SK-N-SH (cell line): ENCODE measurements around the gene FABP2. TPM values are rescaled to one million over a fixed set of nuclear protein-coding genes. Genes with fewer than 3 reads are reported as not detected.

ENCODE experiments used
- CTCF ChIA-PET: fragments of 300-600, 350-600 bp; formaldehyde crosslinking; extraction: SDS; loops from one replicate; lab custom pipeline; 2021; lab: Yijun Ruan, JAX
- POLR2A ChIA-PET: fragments of 350-600 bp; sonication (Branson Sonifier 250); formaldehyde crosslinking; extraction: SDS; loops from one replicate; lab custom pipeline; 2020; ENCODE audit warnings: antibody characterized with exemption, inconsistent platforms; lab: Yijun Ruan, JAX
- DNase-seq: peaks from one replicate; pipeline ENCODE4 v3.0.0; 2012
- H2AFZ ChIP-seq: fragments of 200-600 bp; sonication (generic); 2 replicates; pipeline ENCODE4 v1.8.1; 2016; ENCODE audit warnings: antibody characterized with exemption, mild to moderate bottlenecking, low read depth
- H3F3A ChIP-seq: fragments of 200-600 bp; sonication (generic); replicated peaks from 2 replicates; pipeline ENCODE3; 2016; ENCODE audit warnings: antibody characterized with exemption, mild to moderate bottlenecking; ENCODE audit not compliant: insufficient read depth
- H3K27ac ChIP-seq, 2 experiments: fragments of 200-500 bp in 1 of 2; fragments of 200-600 bp in 1 of 2; sonication (Bioruptor generic) in 1 of 2; sonication (generic), shearing (Covaris generic) in 1 of 2; 2 replicates each; pipeline versions ENCODE4 v1.5.1 to v1.6.1; 2014 to 2016; ENCODE audit warnings: low read depth in 2 of 2, inconsistent platforms in 1 of 2, low read length in 1 of 2, mild to moderate bottlenecking in 1 of 2, mixed read lengths in 1 of 2
- H3K27me3 ChIP-seq: fragments of 200-600 bp; sonication (generic), shearing (Covaris generic); 2 replicates; pipeline ENCODE4 v1.6.1; 2016; ENCODE audit warnings: mixed run types; ENCODE audit not compliant: insufficient read depth
- H3K36me3 ChIP-seq, 2 experiments: fragments of 200-500 bp in 1 of 2; fragments of 200-600 bp in 1 of 2; sonication (Bioruptor generic) in 1 of 2; sonication (generic) in 1 of 2; replicated peaks in 1 of 2; 2 replicates each; pipeline versions ENCODE3 to v1.5.1; 2014 to 2016; ENCODE audit warnings: low read length in 1 of 2, mild to moderate bottlenecking in 1 of 2; ENCODE audit not compliant: insufficient read depth in 2 of 2, control insufficient read depth in 1 of 2
- H3K4me1 ChIP-seq, 2 experiments: fragments of 200-500 bp in 1 of 2; fragments of 200-600 bp in 1 of 2; sonication (Bioruptor generic) in 1 of 2; sonication (generic), shearing (Covaris generic) in 1 of 2; 2 replicates each; pipeline versions ENCODE4 v1.5.1 to v1.6.1; 2014 to 2016; ENCODE audit warnings: low read depth in 1 of 2, low read length in 1 of 2, mixed run types in 1 of 2; ENCODE audit not compliant: insufficient read depth in 2 of 2, control insufficient read depth in 1 of 2
- H3K4me2 ChIP-seq: fragments of 200-600 bp; sonication (generic), shearing (Covaris generic); 2 replicates; pipeline ENCODE4 v1.6.1; 2017; ENCODE audit warnings: mixed run types
- H3K4me3 ChIP-seq, 2 experiments: fragments of 200-500 bp in 1 of 2; fragments of 200-600 bp in 1 of 2; sonication (Bioruptor generic) in 1 of 2; sonication (generic), shearing (Covaris generic) in 1 of 2; 2 replicates each; pipeline versions ENCODE4 v1.5.1 to v1.8.1; 2014 to 2016; ENCODE audit warnings: low read depth in 2 of 2, inconsistent platforms in 1 of 2, low read length in 1 of 2, mild to moderate bottlenecking in 1 of 2, mixed read lengths in 1 of 2, moderate library complexity in 1 of 2
- H3K79me2 ChIP-seq: fragments of 200-600 bp; sonication (generic); 2 replicates; pipeline ENCODE4 v1.8.1; 2017; ENCODE audit warnings: mild to moderate bottlenecking; ENCODE audit not compliant: insufficient read depth
- H3K9ac ChIP-seq: fragments of 200-600 bp; sonication (generic); 2 replicates; pipeline ENCODE4 v1.6.1; 2017; ENCODE audit warnings: mixed run types
- H3K9me2 ChIP-seq: fragments of 200-600 bp; sonication (generic); 2 replicates; pipeline ENCODE4 v1.6.1; 2017; ENCODE audit warnings: mixed run types
- H3K9me3 ChIP-seq: fragments of 200-600 bp; sonication (generic); 2 replicates; pipeline ENCODE4 v1.6.1; 2017; ENCODE audit warnings: mixed run types, mild to moderate bottlenecking, moderate library complexity
- H4K20me1 ChIP-seq: fragments of 200-600 bp; sonication (generic); 2 replicates; pipeline ENCODE4 v1.6.1; 2017; ENCODE audit warnings: mild to moderate bottlenecking, mixed run types; ENCODE audit not compliant: insufficient read depth
- CHD2 ChIP-seq: fragments of 150-350 bp; IDR thresholded peaks from 2 replicates; pipeline ENCODE4 v1.6.1; 2018; ENCODE audit warnings: low read length; ENCODE audit not compliant: partially characterized antibody
- EP300 ChIP-seq, 2 experiments: IDR thresholded peaks; 2 replicates each; pipeline versions ENCODE4 v1.4.0 to v1.6.1; 2012; ENCODE audit warnings: borderline replicate concordance in 1 of 2, low read depth in 1 of 2, low read length in 1 of 2
- FOXJ3 ChIP-seq: sonication (generic); formaldehyde crosslinking; IDR thresholded peaks from 2 replicates; pipeline ENCODE4 v1.5.1; 2020; ENCODE audit warnings: mild to moderate bottlenecking, missing genetic modification reagents
- MXI1 ChIP-seq: IDR thresholded peaks from 2 replicates; pipeline ENCODE4 v1.6.1; 2012; ENCODE audit warnings: mild to moderate bottlenecking, low read depth, low read length, improper control_type of control experiment
- NRF1 ChIP-seq: IDR thresholded peaks from 2 replicates; pipeline ENCODE4 v1.6.1; 2012; ENCODE audit warnings: low read depth, mild to moderate bottlenecking, low read length
- PBX3 ChIP-seq: IDR thresholded peaks from 2 replicates; pipeline ENCODE4; 2012
- POLR2AphosphoS5 ChIP-seq: IDR thresholded peaks from 2 replicates; pipeline ENCODE4 v1.6.1; 2012; ENCODE audit warnings: low read depth, low read length
- RAD21 ChIP-seq: IDR thresholded peaks from 2 replicates; pipeline ENCODE4 v1.6.1; 2012; ENCODE audit warnings: mild to moderate bottlenecking, low read length
- RCOR1 ChIP-seq: fragments of 150-350 bp; IDR thresholded peaks from 2 replicates; pipeline ENCODE4 v1.6.1; 2017; ENCODE audit warnings: antibody characterized with exemption, low read length
- SIN3A ChIP-seq: IDR thresholded peaks from 2 replicates; pipeline ENCODE4 v1.6.1; 2012; ENCODE audit warnings: low read depth, mild to moderate bottlenecking, low read length, moderate library complexity, borderline replicate concordance
- SMC3 ChIP-seq: IDR thresholded peaks from 2 replicates; pipeline ENCODE4 v1.6.1; 2012; ENCODE audit warnings: low read depth, low read length, improper control_type of control experiment
- TCF12 ChIP-seq: IDR thresholded peaks from 2 replicates; pipeline ENCODE4 v1.4.0; 2012
- USF2 ChIP-seq: fragments of 150-350 bp; IDR thresholded peaks from 2 replicates; pipeline ENCODE4 v1.6.1; 2017; ENCODE audit warnings: antibody characterized with exemption, low read length, low read depth, borderline replicate concordance
- ZBTB33 ChIP-seq: IDR thresholded peaks from 2 replicates; pipeline ENCODE4 v1.4.0; 2012; ENCODE audit warnings: low read depth, borderline replicate concordance
- polyA plus RNA-seq, 3 experiments: library from polyadenylated mRNA; depleted of rRNA; stranded (reverse); fragments of >200 nt; gene quantifications; 2 replicates each; pipeline ENCODE4 v1.2.3, GENCODE V29; 2012
- TF ChIP-seq, protein P1 (sequence below): IDR thresholded peaks from 2 replicates; pipeline ENCODE4 v1.6.1; 2012; ENCODE audit warnings: mild to moderate bottlenecking, low read depth, low read length, moderate library complexity
- TF ChIP-seq, protein P2 (sequence below): fragments of 200-600 bp; sonication (generic); IDR thresholded peaks from 2 replicates; pipeline ENCODE4 v1.6.1; 2017; ENCODE audit warnings: antibody characterized with exemption, mild to moderate bottlenecking, moderate library complexity
- TF ChIP-seq, protein P3 (sequence below): IDR thresholded peaks from 2 replicates; pipeline ENCODE4 v1.4.0; 2012; ENCODE audit warnings: low read depth, borderline replicate concordance

Gene FABP2
- polyA plus RNA-seq, 1 of the 3 experiments (the other 2 are of a cell fraction): not detected

GRCh38 chr4:119307606-119308005 is 14.3 kb downstream of the FABP2 start:
- Histone ChIP-seq H3K4me1 (no peaks in the 10 kb centered on the region), H3K36me3 (no peaks in the 10 kb centered on the region), H2AFZ (no peak overlapping the region), H3K9me3 (no peaks in the 10 kb centered on the region), H3K4me3 (no peak overlapping the region)
- TF ChIP-seq CHD2 (no peak), SIN3A (no peak), TCF12 (no peak), FOXJ3 (CRISPR knock-in tag) (no peak)
- TF ChIP-seq, all 33 proteins: peak for 0
- no peak overlapping the region for H3K27ac ChIP-seq
- ChIA-PET CTCF (interaction anchor here (0.6 kb wide), 1 partner anchor 21 kb away, joined by 4 read pairs; no protein-coding TSS in a partner anchor), POLR2A (no interaction called here)
- H3K27me3 ChIP-seq: no peaks in the 10 kb centered on the region
- no peaks in the 10 kb centered on the region for H4K20me1 ChIP-seq
- no peaks in the 10 kb centered on the region for H3K79me2 ChIP-seq
- no peaks in the 10 kb centered on the region for H3F3A ChIP-seq
- no peak for DNase-seq
- H3K4me2 ChIP-seq: no peak overlapping the region
- H3K9ac ChIP-seq: no peak overlapping the region
- no peaks in the 10 kb centered on the region for H3K9me2 ChIP-seq

- no peak overlapping the region for H3K9ac ChIP-seq
- ChIA-PET POLR2A (no interaction called here), CTCF (interaction anchor here (0.6 kb wide), 1 partner anchor 853 kb away, joined by 3 read pairs; no protein-coding TSS in a partner anchor)
- peaks cover 0 to 4% of the 10 kb centered on the region in 2 experiments; a peak in 2 of 4 replicates for H3K4me1 ChIP-seq
- no peaks in the 10 kb centered on the region for H3F3A ChIP-seq
- no peaks in the 10 kb centered on the region for H3K27me3 ChIP-seq
- no peak overlapping the region for H3K4me2 ChIP-seq
- no peaks in the 10 kb centered on the region for H4K20me1 ChIP-seq
- H3K27ac ChIP-seq: no peak overlapping the region
- no peaks in the 10 kb centered on the region for H3K9me2 ChIP-seq
- no peak overlapping the region for H3K4me3 ChIP-seq
- no peaks in the 10 kb centered on the region for H3K36me3 ChIP-seq
- no peak for DNase-seq
- no peaks in the 10 kb centered on the region for H3K9me3 ChIP-seq
- H3K79me2 ChIP-seq: peaks cover 6% of the 10 kb centered on the region
- H2AFZ ChIP-seq: no peak overlapping the region
- TF ChIP-seq RAD21 (no peak), MXI1 (no peak), TCF12 (no peak), PBX3 (no peak), POLR2AphosphoS5 (no peak), ZBTB33 (no peak), SMC3 (no peak), RCOR1 (no peak), USF2 (no peak), EP300 (IDR thresholded peaks at IDR 0.05; ENCODE audit: borderline replicate concordance in 1 of 2, low read depth in 1 of 2, low read length in 1 of 2) (no peak), NRF1 (no peak), CHD2 (no peak), SIN3A (no peak)
- TF ChIP-seq, protein P1, sequence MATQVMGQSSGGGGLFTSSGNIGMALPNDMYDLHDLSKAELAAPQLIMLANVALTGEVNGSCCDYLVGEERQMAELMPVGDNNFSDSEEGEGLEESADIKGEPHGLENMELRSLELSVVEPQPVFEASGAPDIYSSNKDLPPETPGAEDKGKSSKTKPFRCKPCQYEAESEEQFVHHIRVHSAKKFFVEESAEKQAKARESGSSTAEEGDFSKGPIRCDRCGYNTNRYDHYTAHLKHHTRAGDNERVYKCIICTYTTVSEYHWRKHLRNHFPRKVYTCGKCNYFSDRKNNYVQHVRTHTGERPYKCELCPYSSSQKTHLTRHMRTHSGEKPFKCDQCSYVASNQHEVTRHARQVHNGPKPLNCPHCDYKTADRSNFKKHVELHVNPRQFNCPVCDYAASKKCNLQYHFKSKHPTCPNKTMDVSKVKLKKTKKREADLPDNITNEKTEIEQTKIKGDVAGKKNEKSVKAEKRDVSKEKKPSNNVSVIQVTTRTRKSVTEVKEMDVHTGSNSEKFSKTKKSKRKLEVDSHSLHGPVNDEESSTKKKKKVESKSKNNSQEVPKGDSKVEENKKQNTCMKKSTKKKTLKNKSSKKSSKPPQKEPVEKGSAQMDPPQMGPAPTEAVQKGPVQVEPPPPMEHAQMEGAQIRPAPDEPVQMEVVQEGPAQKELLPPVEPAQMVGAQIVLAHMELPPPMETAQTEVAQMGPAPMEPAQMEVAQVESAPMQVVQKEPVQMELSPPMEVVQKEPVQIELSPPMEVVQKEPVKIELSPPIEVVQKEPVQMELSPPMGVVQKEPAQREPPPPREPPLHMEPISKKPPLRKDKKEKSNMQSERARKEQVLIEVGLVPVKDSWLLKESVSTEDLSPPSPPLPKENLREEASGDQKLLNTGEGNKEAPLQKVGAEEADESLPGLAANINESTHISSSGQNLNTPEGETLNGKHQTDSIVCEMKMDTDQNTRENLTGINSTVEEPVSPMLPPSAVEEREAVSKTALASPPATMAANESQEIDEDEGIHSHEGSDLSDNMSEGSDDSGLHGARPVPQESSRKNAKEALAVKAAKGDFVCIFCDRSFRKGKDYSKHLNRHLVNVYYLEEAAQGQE: no peak
- TF ChIP-seq, protein P2, sequence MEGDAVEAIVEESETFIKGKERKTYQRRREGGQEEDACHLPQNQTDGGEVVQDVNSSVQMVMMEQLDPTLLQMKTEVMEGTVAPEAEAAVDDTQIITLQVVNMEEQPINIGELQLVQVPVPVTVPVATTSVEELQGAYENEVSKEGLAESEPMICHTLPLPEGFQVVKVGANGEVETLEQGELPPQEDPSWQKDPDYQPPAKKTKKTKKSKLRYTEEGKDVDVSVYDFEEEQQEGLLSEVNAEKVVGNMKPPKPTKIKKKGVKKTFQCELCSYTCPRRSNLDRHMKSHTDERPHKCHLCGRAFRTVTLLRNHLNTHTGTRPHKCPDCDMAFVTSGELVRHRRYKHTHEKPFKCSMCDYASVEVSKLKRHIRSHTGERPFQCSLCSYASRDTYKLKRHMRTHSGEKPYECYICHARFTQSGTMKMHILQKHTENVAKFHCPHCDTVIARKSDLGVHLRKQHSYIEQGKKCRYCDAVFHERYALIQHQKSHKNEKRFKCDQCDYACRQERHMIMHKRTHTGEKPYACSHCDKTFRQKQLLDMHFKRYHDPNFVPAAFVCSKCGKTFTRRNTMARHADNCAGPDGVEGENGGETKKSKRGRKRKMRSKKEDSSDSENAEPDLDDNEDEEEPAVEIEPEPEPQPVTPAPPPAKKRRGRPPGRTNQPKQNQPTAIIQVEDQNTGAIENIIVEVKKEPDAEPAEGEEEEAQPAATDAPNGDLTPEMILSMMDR: no peak
- TF ChIP-seq, protein P3, sequence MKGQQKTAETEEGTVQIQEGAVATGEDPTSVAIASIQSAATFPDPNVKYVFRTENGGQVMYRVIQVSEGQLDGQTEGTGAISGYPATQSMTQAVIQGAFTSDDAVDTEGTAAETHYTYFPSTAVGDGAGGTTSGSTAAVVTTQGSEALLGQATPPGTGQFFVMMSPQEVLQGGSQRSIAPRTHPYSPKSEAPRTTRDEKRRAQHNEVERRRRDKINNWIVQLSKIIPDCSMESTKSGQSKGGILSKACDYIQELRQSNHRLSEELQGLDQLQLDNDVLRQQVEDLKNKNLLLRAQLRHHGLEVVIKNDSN: no peak
These were observed 17.5 kb downstream of the FABP2 start for GRCh38 chr4:119304431-119304830.
